ENCODE measurements around the gene DOCK4.

DNA sequence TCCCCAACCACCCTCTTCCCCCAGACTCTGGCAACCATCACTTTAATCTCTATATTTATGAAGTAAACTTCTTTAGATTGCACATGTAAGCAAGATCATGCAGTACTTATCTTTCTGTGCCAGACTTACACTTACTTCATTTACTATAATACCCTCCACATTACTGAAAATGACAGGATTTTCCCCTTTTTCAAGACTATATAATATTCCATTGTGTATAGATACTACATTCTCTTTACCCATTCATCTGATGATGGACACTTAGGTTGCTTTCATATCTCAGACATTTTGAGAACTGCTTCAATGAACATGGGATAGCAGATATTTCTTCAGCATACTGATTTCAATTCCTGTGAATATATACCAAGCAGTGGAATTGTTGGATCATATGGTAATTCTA is 4.4 kb downstream of the DOCK4 start:
- TF ChIP-seq, protein P1, sequence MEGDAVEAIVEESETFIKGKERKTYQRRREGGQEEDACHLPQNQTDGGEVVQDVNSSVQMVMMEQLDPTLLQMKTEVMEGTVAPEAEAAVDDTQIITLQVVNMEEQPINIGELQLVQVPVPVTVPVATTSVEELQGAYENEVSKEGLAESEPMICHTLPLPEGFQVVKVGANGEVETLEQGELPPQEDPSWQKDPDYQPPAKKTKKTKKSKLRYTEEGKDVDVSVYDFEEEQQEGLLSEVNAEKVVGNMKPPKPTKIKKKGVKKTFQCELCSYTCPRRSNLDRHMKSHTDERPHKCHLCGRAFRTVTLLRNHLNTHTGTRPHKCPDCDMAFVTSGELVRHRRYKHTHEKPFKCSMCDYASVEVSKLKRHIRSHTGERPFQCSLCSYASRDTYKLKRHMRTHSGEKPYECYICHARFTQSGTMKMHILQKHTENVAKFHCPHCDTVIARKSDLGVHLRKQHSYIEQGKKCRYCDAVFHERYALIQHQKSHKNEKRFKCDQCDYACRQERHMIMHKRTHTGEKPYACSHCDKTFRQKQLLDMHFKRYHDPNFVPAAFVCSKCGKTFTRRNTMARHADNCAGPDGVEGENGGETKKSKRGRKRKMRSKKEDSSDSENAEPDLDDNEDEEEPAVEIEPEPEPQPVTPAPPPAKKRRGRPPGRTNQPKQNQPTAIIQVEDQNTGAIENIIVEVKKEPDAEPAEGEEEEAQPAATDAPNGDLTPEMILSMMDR (IDR thresholded peaks at IDR 0.05): no peak
- no peak for TF ChIP-seq POLR2A (IDR thresholded peaks at IDR 0.05)

Measured in esophagus squamous epithelium (tissue), 4 donors.